22Rv1 (cell line): ENCODE data around the gene TRMU.

ENCODE experiments used
- H3K27ac ChIP-seq: fragments of 450-650 bp; 2 replicates; pipeline ENCODE4 v1.5.1; 2017
- CTCF ChIP-seq: fragments of 450-650 bp; IDR thresholded peaks from 2 replicates; pipeline ENCODE4 v1.5.1; 2017; ENCODE audit warnings: mild to moderate bottlenecking
- ZFX ChIP-seq: fragments of 450-650 bp; IDR thresholded peaks from 2 replicates; pipeline ENCODE4 v1.6.1; 2017; ENCODE audit warnings: antibody characterized with exemption, borderline replicate concordance

TRMU gene

GRCh38 chr22:46320166-46320710 lies 15.3 kb upstream of the TRMU start:
- H3K27ac ChIP-seq = no peak overlapping the region
- TF ChIP-seq ZFX (no peak), CTCF (no peak)

- no peak overlapping the region for H3K27ac ChIP-seq
- no peak for TF ChIP-seq CTCF
- no peak for TF ChIP-seq ZFX
These were observed 14.7 kb upstream of the TRMU start for GRCh38 chr22:46320716-46321386.

GRCh38 chr22:46322711-46323110 lies 12.8 kb upstream of the TRMU start:
- TF ChIP-seq CTCF = no peak
- no peak for TF ChIP-seq ZFX
- no peak overlapping the region for H3K27ac ChIP-seq

- no peak overlapping the region for H3K27ac ChIP-seq
- TF ChIP-seq CTCF (no peak), ZFX (no peak)
These were observed 12.4 kb upstream of the TRMU start for GRCh38 chr22:46323162-46323561.

GRCh38 chr22:46326066-46326680 lies 9.3 kb upstream of the TRMU start:
- TF ChIP-seq ZFX (no peak), CTCF (no peak)
- no peak overlapping the region for H3K27ac ChIP-seq

- H3K27ac ChIP-seq = no peak overlapping the region
- TF ChIP-seq CTCF = no peak
- TF ChIP-seq ZFX = no peak
These were observed 7.6 kb upstream of the TRMU start for GRCh38 chr22:46327691-46328465.
